NCI-H226 (cell line): ENCODE measurements around the gene IGFALS.

Experiments
- DNase-seq: peaks from one replicate; pipeline ENCODE4 v3.0.0-alpha.2; 2015

The IGFALS gene

GRCh38 chr16:1775006-1775845, 18.3 kb downstream of the IGFALS start:
- no peak for DNase-seq

GRCh38 chr16:1774448-1774780, 19.1 kb downstream of the IGFALS start:
- no peak for DNase-seq

GRCh38 chr16:1773703-1774447, 19.6 kb downstream of the IGFALS start:
- DNase-seq, result no peak

GRCh38 chr16:1772908-1773702, 20.4 kb downstream of the IGFALS start, which contains the start of gene MRPS34:
Gene MRPS34, minus strand, starts transcription at chr16:1773134. Its CDS starts 15 bp downstream, at chr16:1773119.
- peak; percentile 88 for DNase-seq

- peak; percentile 19 for DNase-seq
These were observed 21.1 kb downstream of the IGFALS start, which contains the start of gene EME2 for GRCh38 chr16:1772362-1772907. Gene EME2, plus strand, starts transcription at chr16:1772810. Its CDS starts 418 bp downstream, at chr16:1773228.

GRCh38 chr16:1771864-1772361, 21.6 kb downstream of the IGFALS start:
- no peak for DNase-seq

GRCh38 chr16:1771188-1771863, 22.2 kb downstream of the IGFALS start, which contains the start of gene NME3:
Gene NME3, minus strand, starts transcription at chr16:1771543. Its CDS starts 9 bp downstream, at chr16:1771534.
- peak; percentile 57 for DNase-seq

GRCh38 chr16:1770328-1771187, 22.9 kb downstream of the IGFALS start:
- peak; percentile 85 for DNase-seq

- DNase-seq, result no peak
These were observed 23.9 kb downstream of the IGFALS start for GRCh38 chr16:1769402-1770300.

GRCh38 chr16:1768767-1769401, 24.6 kb downstream of the IGFALS start:
- DNase-seq, result no peak

- no peak for DNase-seq
These were observed 25.3 kb downstream of the IGFALS start for GRCh38 chr16:1768061-1768766.

GRCh38 chr16:1767116-1767994, 26.1 kb downstream of the IGFALS start:
- no peak for DNase-seq

GRCh38 chr16:1766701-1767100, 26.8 kb downstream of the IGFALS start:
- no peak for DNase-seq

- DNase-seq, result no peak
These were observed 27.3 kb downstream of the IGFALS start for GRCh38 chr16:1766231-1766630.

- no peak for DNase-seq
These were observed 27.7 kb downstream of the IGFALS start for GRCh38 chr16:1765826-1766225.

- DNase-seq, result no peak
These were observed 28.5 kb downstream of the IGFALS start for GRCh38 chr16:1764971-1765370.
